Cardiac muscle cell (in vitro differentiated cells and primary cell): ENCODE results near the gene DLG2. TPM values are rescaled to one million over a fixed set of nuclear protein-coding genes. Genes with fewer than 3 reads are reported as not detected.

Experiments
- DNase-seq, 2 donors: peaks; one replicate each; pipeline versions ENCODE4 v3.0.0 to v3.0.0-alpha.2; 2010 to 2017; ENCODE audit warnings: low read depth in 1 of 2, low spot score in 1 of 2
- H3K27ac ChIP-seq: fragments of 200-600 bp; sonication (generic); 2 replicates; pipeline ENCODE4 v1.5.1; 2016
- H3K27me3 ChIP-seq: fragments of 200-600 bp; sonication (generic); 2 replicates; pipeline ENCODE4 v1.6.0; 2016; ENCODE audit warnings: control low read depth
- H3K36me3 ChIP-seq: fragments of 200-600 bp; sonication (generic); 2 replicates; pipeline ENCODE4 v1.5.1; 2016; ENCODE audit warnings: control low read depth
- H3K4me1 ChIP-seq: fragments of 200-600 bp; sonication (generic); 2 replicates; pipeline ENCODE4 v1.8.1; 2017; ENCODE audit warnings: low read depth, mild to moderate bottlenecking, mixed run types
- H3K4me3 ChIP-seq: fragments of 200-600 bp; sonication (generic); 2 replicates; pipeline ENCODE4 v1.5.1; 2016; ENCODE audit warnings: mild to moderate bottlenecking
- H3K9me3 ChIP-seq: fragments of 200-600 bp; sonication (generic); 2 replicates; pipeline ENCODE4 v1.5.1; 2017; ENCODE audit warnings: low read depth, mild to moderate bottlenecking, control low read depth
- polyA plus RNA-seq: library from polyadenylated mRNA; unstranded; fragments of >200 nt; fragmentation: Nextera tagmentation; extraction: Ambion mirVana; gene quantifications from 2 replicates; pipeline ENCODE4 v1.2.1, GENCODE V29; 2016
- total RNA-seq: library from RNA; depleted of rRNA; stranded (reverse); fragments of >200 nt; gene quantifications from 2 replicates; pipeline ENCODE4 v1.2.3, GENCODE V29; 2016
- TF ChIP-seq, protein P1 (sequence below): IDR thresholded peaks from 2 replicates; pipeline ENCODE4 v1.5.1; 2012; ENCODE audit warnings: low read depth, mild to moderate bottlenecking, low read length

The DLG2 gene
- total and polyA plus RNA-seq, 2 experiments from 2014 or later: 3.5 to 15.9 TPM

DNA sequence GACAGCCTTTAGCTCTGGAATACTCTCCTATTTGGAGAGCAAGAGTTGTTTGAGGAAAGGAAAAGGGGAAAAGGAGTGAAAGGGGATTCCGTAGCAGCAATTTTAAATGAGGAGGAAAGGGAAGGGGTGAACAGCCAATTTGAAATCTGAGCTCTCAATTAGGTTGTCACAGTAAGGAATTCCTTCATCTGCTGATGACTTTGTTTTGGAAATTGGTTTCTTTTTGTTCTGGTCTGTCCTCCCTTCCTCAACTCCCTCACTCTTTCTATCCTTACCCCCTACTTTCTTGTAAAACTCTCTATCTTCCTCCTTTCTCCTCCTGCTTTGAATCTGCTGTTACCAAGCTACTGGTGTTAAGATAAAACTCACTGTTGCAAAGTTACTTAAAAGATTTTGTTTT, 1155.6 kb downstream of the DLG2 start:
- H3K36me3 ChIP-seq: no peaks in the 10 kb centered on the region
- no peak for DNase-seq
- TF ChIP-seq, protein P1, sequence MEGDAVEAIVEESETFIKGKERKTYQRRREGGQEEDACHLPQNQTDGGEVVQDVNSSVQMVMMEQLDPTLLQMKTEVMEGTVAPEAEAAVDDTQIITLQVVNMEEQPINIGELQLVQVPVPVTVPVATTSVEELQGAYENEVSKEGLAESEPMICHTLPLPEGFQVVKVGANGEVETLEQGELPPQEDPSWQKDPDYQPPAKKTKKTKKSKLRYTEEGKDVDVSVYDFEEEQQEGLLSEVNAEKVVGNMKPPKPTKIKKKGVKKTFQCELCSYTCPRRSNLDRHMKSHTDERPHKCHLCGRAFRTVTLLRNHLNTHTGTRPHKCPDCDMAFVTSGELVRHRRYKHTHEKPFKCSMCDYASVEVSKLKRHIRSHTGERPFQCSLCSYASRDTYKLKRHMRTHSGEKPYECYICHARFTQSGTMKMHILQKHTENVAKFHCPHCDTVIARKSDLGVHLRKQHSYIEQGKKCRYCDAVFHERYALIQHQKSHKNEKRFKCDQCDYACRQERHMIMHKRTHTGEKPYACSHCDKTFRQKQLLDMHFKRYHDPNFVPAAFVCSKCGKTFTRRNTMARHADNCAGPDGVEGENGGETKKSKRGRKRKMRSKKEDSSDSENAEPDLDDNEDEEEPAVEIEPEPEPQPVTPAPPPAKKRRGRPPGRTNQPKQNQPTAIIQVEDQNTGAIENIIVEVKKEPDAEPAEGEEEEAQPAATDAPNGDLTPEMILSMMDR: no peak
- H3K27me3 ChIP-seq: no peaks in the 10 kb centered on the region
- H3K4me1 ChIP-seq: no peaks in the 10 kb centered on the region
- no peak overlapping the region for H3K4me3 ChIP-seq
- H3K9me3 ChIP-seq: no peaks in the 10 kb centered on the region
- no peak overlapping the region for H3K27ac ChIP-seq

GRCh38 chr11:84468235-84468634, 1158.9 kb downstream of the DLG2 start:
- TF ChIP-seq, protein P1: peak; percentile 11
- H3K36me3 ChIP-seq: no peaks in the 10 kb centered on the region
- no peak overlapping the region for H3K4me3 ChIP-seq
- DNase-seq: peak in 1 of 2 donors; percentile 44
- no peaks in the 10 kb centered on the region for H3K4me1 ChIP-seq
- no peak overlapping the region for H3K27ac ChIP-seq
- H3K9me3 ChIP-seq: no peaks in the 10 kb centered on the region
- H3K27me3 ChIP-seq: no peaks in the 10 kb centered on the region

DNA sequence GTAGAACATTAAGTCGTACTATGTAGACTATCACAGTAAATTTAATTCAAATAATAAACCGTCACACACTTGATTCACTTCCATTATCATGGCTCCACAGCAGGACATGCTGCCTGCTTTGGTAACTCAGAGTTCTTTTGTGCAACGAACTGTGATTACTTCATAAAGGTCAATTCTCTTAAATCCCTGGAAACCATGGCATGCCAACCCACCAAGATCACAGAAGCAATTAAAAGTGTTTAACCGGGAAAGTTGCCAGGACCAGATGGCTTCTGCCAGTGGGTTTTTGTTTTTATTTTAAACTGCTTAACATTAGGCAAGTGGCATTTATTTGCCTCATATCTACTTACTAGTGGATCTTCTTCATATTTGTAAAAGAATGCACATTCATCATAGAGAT, 1162.1 kb downstream of the DLG2 start:
- TF ChIP-seq, protein P1: no peak
- no peaks in the 10 kb centered on the region for H3K27me3 ChIP-seq
- no peak for DNase-seq

DNA sequence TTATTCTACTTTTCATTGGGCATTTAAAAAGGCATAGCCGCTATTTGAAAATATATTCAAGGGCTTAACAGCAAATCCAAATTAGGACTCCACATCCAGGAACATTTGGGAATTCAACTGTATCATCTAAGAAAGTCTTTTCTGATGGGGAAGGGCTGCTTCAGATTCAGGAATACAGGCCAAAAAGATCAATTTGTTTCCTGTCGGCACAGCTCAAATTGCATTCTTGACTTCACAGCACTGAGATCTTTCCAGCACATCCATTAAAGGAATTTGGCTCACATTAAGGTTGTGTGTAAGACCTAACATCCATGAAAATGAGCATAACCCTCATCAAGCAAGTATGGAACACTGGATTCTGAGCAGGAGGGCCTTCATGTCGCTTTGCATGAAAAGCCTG, 1171.5 kb downstream of the DLG2 start:
- Histone ChIP-seq H3K27me3 (no peaks in the 10 kb centered on the region), H3K9me3 (no peaks in the 10 kb centered on the region), H3K36me3 (no peaks in the 10 kb centered on the region), H3K4me3 (no peak overlapping the region), H3K27ac (no peak overlapping the region), H3K4me1 (no peaks in the 10 kb centered on the region)
- no peak for DNase-seq
- TF ChIP-seq, protein P1: no peak

More for the DNA sequence above, 1162.1 kb downstream of the DLG2 start:
- no peaks in the 10 kb centered on the region for H3K9me3 ChIP-seq
- H3K27ac ChIP-seq: no peak overlapping the region
- no peaks in the 10 kb centered on the region for H3K36me3 ChIP-seq
- no peak overlapping the region for H3K4me3 ChIP-seq
- no peaks in the 10 kb centered on the region for H3K4me1 ChIP-seq

DNA sequence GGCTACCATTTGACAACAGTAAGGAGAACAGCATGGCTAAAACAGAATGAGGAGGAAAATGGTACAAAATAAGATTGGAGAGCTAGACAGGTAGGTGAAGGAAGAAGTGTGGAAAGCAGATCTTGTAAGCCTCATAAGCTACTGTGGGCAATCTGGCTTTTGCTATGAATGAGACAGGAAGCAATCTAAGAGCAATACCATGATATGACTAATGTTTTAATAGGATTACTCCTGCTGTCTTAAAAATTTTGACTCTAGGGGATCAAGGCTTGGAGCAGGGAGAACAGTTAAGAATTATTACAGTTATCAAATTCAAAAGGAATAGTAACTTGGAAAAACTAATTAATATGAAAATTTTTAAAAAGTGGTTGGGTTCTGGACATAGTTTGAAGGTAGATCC, 1174.9 kb downstream of the DLG2 start:
- Histone ChIP-seq H3K27ac (no peak overlapping the region), H3K4me3 (no peak overlapping the region), H3K9me3 (no peaks in the 10 kb centered on the region), H3K4me1 (no peaks in the 10 kb centered on the region), H3K27me3 (no peaks in the 10 kb centered on the region), H3K36me3 (no peaks in the 10 kb centered on the region)
- TF ChIP-seq, protein P1: no peak
- DNase-seq: no peak

DNA sequence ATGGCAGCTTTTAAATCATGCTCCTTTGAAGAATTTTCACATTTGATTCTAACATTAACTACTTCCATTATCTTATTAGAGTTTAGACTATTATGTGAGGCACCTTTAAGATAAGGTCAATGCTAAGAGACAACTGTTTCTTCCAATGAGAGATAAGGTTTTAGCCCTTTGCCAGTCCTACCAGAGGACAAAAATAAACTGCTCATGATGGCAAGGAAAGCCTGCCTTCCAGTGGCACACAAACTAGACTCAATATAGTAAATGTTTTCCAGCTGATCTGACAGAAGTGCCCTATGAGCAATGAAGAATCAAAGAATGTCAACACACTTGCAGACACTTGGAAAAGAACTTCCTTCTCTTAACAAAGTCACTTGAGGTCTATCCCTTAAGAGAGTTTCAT, 1188.6 kb downstream of the DLG2 start:
- TF ChIP-seq, protein P1: no peak
- no peaks in the 10 kb centered on the region for H3K36me3 ChIP-seq
- DNase-seq: no peak

More for the DNA sequence above, 1188.6 kb downstream of the DLG2 start:
- H3K27me3 ChIP-seq: peaks cover 2% of the 10 kb centered on the region
- H3K4me3 ChIP-seq: no peak overlapping the region
- H3K27ac ChIP-seq: no peak overlapping the region
- no peaks in the 10 kb centered on the region for H3K4me1 ChIP-seq
- no peaks in the 10 kb centered on the region for H3K9me3 ChIP-seq
